ENCODE data around the gene RASL11B. TPM values are rescaled to one million over a fixed set of nuclear protein-coding genes. Genes with fewer than 3 reads are reported as not detected.

The RASL11B gene
- total and polyA plus RNA-seq, 2 donors (not counting 3 experiments of a cell fraction or from before 2014, with no cell fraction given), result 0.83 TPM; not detected in 1

- TF ChIP-seq CTCF (IDR thresholded peaks at IDR 0.05; ENCODE audit: extremely low read depth in 1 of 2, insufficient read depth in 1 of 2, low read depth in 1 of 2, low read length in 2 of 2), result no peak
- peak; percentile 95 for TF ChIP-seq EZH2 (IDR thresholded peaks at IDR 0.05; ENCODE audit: borderline replicate concordance, low read depth, low read length, severe bottlenecking)
- dilution Hi-C loops (cut with MboI; ENCODE audit: extremely low pct_ligation_motif_present, low sequenced_read_pairs), result no loop called here
- Histone ChIP-seq H3K4me1 (ENCODE audit: control insufficient read depth, extremely low read depth, insufficient read depth, low read length) (peaks cover 9% of the 10 kb centered on the region), H3K27me3 (ENCODE audit: control insufficient read depth in 2 of 2, insufficient read depth in 2 of 2, low read length in 2 of 2) (peaks cover 32 to 55% of the 10 kb centered on the region in 2 experiments), H3K4me3 (replicated peaks in 1 of 3; ENCODE audit: insufficient read depth in 1 of 3, low read depth in 1 of 3, low read length in 3 of 3) (peak overlapping the region in 2 of 3 experiments; percentile 35 to 50), H3K4me2 (ENCODE audit: insufficient read depth, low read length) (peak overlapping the region; percentile 39), H3K36me3 (ENCODE audit: control insufficient read depth in 2 of 2, extremely low read depth in 1 of 2, insufficient read depth in 2 of 2, low read length in 2 of 2) (no peaks in the 10 kb centered on the region), H4K20me1 (replicated peaks; ENCODE audit: control insufficient read depth, extremely low read depth, insufficient read depth, low read length) (no peaks in the 10 kb centered on the region), H3K9me1 (replicated peaks; ENCODE audit: control insufficient read depth, extremely low read depth, insufficient read depth, low read length) (no peaks in the 10 kb centered on the region), H2AFZ (ENCODE audit: low read depth, low read length) (peak overlapping the region; percentile 90), H3K9me3 (replicated peaks; ENCODE audit: control insufficient read depth, insufficient read depth, low read length) (no peaks in the 10 kb centered on the region), H3K79me2 (ENCODE audit: control insufficient read depth, insufficient read depth, low read length) (no peaks in the 10 kb centered on the region), H3K9ac (replicated peaks; ENCODE audit: extremely low read depth, insufficient read depth, low read length) (no peak overlapping the region), H3K27ac (ENCODE audit: insufficient read depth, low read depth, low read length) (no peak overlapping the region)
- no TSS peak for BruUV-seq (replicated peaks)
- intact Hi-C loops (cut with micrococcal nuclease), result loop anchor here (2.0 to 10.0 kb wide), 5 partner anchors 50 to 318 kb away; no protein-coding TSS in a partner anchor
- CTCF ChIA-PET, result interaction anchor here (0.7 to 1.9 kb wide), 2 partner anchors 10 to 49 kb away, joined by 3 to 5 read pairs; no protein-coding TSS in a partner anchor
- peak; percentile 29 for DNase-seq (ENCODE audit: low read depth, low spot score)
- POLR2A ChIA-PET, result no interaction called here
- FAIRE-seq, result no peak
Observed at GRCh38 chr4:52862639-52863161, 583 bp downstream of the RASL11B start.

GRCh38 chr4:52863324-52863723 lies 1.2 kb downstream of the RASL11B start:
- CTCF ChIA-PET, result interaction anchor here (0.7 to 1.9 kb wide), 2 partner anchors 10 to 48 kb away, joined by 3 to 5 read pairs; no protein-coding TSS in a partner anchor
- no peak for FAIRE-seq
- no peak for DNase-seq (ENCODE audit: low read depth, low spot score)
- no TSS peak for BruUV-seq (replicated peaks)
- Histone ChIP-seq H4K20me1 (replicated peaks; ENCODE audit: control insufficient read depth, extremely low read depth, insufficient read depth, low read length) (no peaks in the 10 kb centered on the region), H3K79me2 (ENCODE audit: control insufficient read depth, insufficient read depth, low read length) (no peaks in the 10 kb centered on the region), H3K4me2 (ENCODE audit: insufficient read depth, low read length) (no peak overlapping the region), H3K9ac (replicated peaks; ENCODE audit: extremely low read depth, insufficient read depth, low read length) (no peak overlapping the region), H3K9me3 (replicated peaks; ENCODE audit: control insufficient read depth, insufficient read depth, low read length) (no peaks in the 10 kb centered on the region), H3K9me1 (replicated peaks; ENCODE audit: control insufficient read depth, extremely low read depth, insufficient read depth, low read length) (no peaks in the 10 kb centered on the region), H3K27ac (ENCODE audit: insufficient read depth, low read depth, low read length) (no peak overlapping the region), H3K4me3 (replicated peaks in 1 of 3; ENCODE audit: insufficient read depth in 1 of 3, low read depth in 1 of 3, low read length in 3 of 3) (no peak overlapping the region), H2AFZ (ENCODE audit: low read depth, low read length) (no peak overlapping the region), H3K27me3 (ENCODE audit: control insufficient read depth in 2 of 2, insufficient read depth in 2 of 2, low read length in 2 of 2) (peaks cover 32 to 55% of the 10 kb centered on the region in 2 experiments), H3K36me3 (ENCODE audit: control insufficient read depth in 2 of 2, extremely low read depth in 1 of 2, insufficient read depth in 2 of 2, low read length in 2 of 2) (no peaks in the 10 kb centered on the region), H3K4me1 (ENCODE audit: control insufficient read depth, extremely low read depth, insufficient read depth, low read length) (peaks cover 9% of the 10 kb centered on the region)
- no peak for TF ChIP-seq FOS (IDR thresholded peaks at IDR 0.05; ENCODE audit: borderline replicate concordance, insufficient read depth, low read length)
- TF ChIP-seq JUN (IDR thresholded peaks at IDR 0.05; ENCODE audit: borderline replicate concordance, insufficient read depth, insufficient read length, low read depth), result no peak
- TF ChIP-seq EZH2 (IDR thresholded peaks at IDR 0.05; ENCODE audit: borderline replicate concordance, low read depth, low read length, severe bottlenecking), result no peak
- intact Hi-C loops (cut with micrococcal nuclease), result loop anchor here (2.0 to 10.0 kb wide), 5 partner anchors 49 to 319 kb away; no protein-coding TSS in a partner anchor
- dilution Hi-C loops (cut with MboI; ENCODE audit: extremely low pct_ligation_motif_present, low sequenced_read_pairs), result no loop called here
- POLR2A ChIA-PET, result no interaction called here
